ENCODE data around the gene SUCLG2.

DNA sequence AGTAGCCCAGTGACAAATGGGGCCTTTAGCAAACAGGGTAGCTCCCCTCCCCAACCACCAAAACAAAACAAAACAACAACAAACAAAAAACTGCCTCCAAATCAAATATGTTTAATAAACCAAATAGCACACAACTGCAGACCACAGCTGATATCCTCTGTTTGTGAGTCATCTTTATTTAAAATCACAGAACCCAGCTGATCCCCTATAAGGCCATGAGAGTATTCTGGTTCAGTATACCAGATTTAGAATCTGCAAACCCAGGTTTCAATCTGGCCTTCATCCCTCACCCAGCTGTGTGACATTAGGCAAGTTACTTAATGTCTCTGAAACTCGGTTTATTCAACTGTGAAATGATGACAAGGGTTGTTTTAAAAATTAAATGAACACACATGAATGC lies 124.5 kb downstream of the SUCLG2 start:
- no peak for TF ChIP-seq POLR2A (IDR thresholded peaks at IDR 0.05; ENCODE audit: low read length)
- no peak for TF ChIP-seq GATA1 (IDR thresholded peaks at IDR 0.05; ENCODE audit: low read depth, low read length)

Data from erythroblast (primary cell).